WTC11 (cell line): ENCODE measurements around the gene ADAMTSL4. TPM values are rescaled to one million over a fixed set of nuclear protein-coding genes. Genes with fewer than 3 reads are reported as not detected.
A peak's percentile ranks its signal among the peaks of the same experiment; 100 is the strongest.

ENCODE experiments used
- ATAC-seq: fragments of 200-7000 bp; cut with Tn5 transposase; 2 replicates; pipeline ENCODE4 v1.10.0; 2021; ENCODE audit warnings: mild to moderate bottlenecking, moderate library complexity
- CTCF ChIA-PET: fragments of 300-600 bp; sonication (Branson Sonifier 250); formaldehyde crosslinking; loops from one replicate; lab custom pipeline; 2021; ENCODE audit warnings: antibody characterized with exemption; lab: Charles Lee
- POLR2A ChIA-PET: fragments of 350-600 bp; sonication (Branson Sonifier 250); formaldehyde crosslinking; loops from one replicate; lab custom pipeline; 2021; ENCODE audit warnings: antibody characterized with exemption; lab: Charles Lee
- DNase-seq: peaks from one replicate; pipeline ENCODE4 v3.0.0; 2021; ENCODE audit warnings: low spot score
- H3K27ac Mint-ChIP-seq: 2 replicates; pipeline ENCODE4 v1.8.0; 2021; ENCODE audit warnings: mixed read lengths
- H3K27me3 Mint-ChIP-seq: 2 replicates; pipeline ENCODE4 v1.8.0; 2021; ENCODE audit warnings: low read depth, mild to moderate bottlenecking, moderate library complexity, mixed read lengths
- H3K36me3 Mint-ChIP-seq: 2 replicates; pipeline ENCODE4 v1.8.0; 2021; ENCODE audit warnings: mixed read lengths
- H3K4me1 Mint-ChIP-seq: 2 replicates; pipeline ENCODE4 v1.8.0; 2022; ENCODE audit warnings: mixed read lengths
- H3K4me3 Mint-ChIP-seq: 2 replicates; pipeline ENCODE4 v1.8.0; 2021; ENCODE audit warnings: mild to moderate bottlenecking, moderate library complexity, mixed read lengths
- H3K9me3 Mint-ChIP-seq: 2 replicates; pipeline ENCODE4 v1.8.0; 2021; ENCODE audit warnings: mixed read lengths
- GRHL2 ChIP-seq: fragments of 250-450 bp; sonication (Bioruptor Pico); IDR thresholded peaks from 2 replicates; pipeline ENCODE4 v1.8.0; 2022; ENCODE audit warnings: mild to moderate bottlenecking, moderate library complexity; ENCODE audit not compliant: insufficient replicate concordance, severe bottlenecking
- GTF2I ChIP-seq: fragments of 250-450 bp; sonication (Bioruptor Pico); conservative IDR thresholded peaks from 2 replicates; pipeline ENCODE4 v1.4.0; 2021; ENCODE audit warnings: mild to moderate bottlenecking
- MXD4 ChIP-seq: fragments of 250-450 bp; sonication (Bioruptor Pico); IDR thresholded peaks from 2 replicates; pipeline ENCODE4 v1.8.0; 2021; ENCODE audit warnings: mild to moderate bottlenecking, moderate library complexity, borderline replicate concordance
- MYBL2 ChIP-seq: sonication (generic); formaldehyde crosslinking; IDR thresholded peaks from 2 replicates; pipeline ENCODE4 v1.8.1; 2023; ENCODE audit warnings: mild to moderate bottlenecking, moderate library complexity, missing genetic modification reagents
- NFYB ChIP-seq: sonication (generic); formaldehyde crosslinking; conservative IDR thresholded peaks from 2 replicates; pipeline ENCODE4 v1.8.0; 2022; ENCODE audit warnings: low read depth, missing genetic modification reagents
- PRRX2 ChIP-seq: fragments of 250-450 bp; sonication (Bioruptor Pico); IDR thresholded peaks from 2 replicates; pipeline ENCODE4 v1.8.0; 2021; ENCODE audit warnings: mild to moderate bottlenecking
- RORB ChIP-seq: fragments of 250-450 bp; sonication (Bioruptor Pico); IDR thresholded peaks from 2 replicates; pipeline ENCODE4 v1.9.0; 2021; ENCODE audit warnings: mild to moderate bottlenecking
- TCF7 ChIP-seq: sonication (generic); formaldehyde crosslinking; IDR thresholded peaks from 2 replicates; pipeline ENCODE4 v1.8.0; 2022; ENCODE audit warnings: mild to moderate bottlenecking, low read depth, missing genetic modification reagents, moderate library complexity
- TEAD1 ChIP-seq: sonication (generic); formaldehyde crosslinking; IDR thresholded peaks from 2 replicates; pipeline ENCODE4 v1.8.0; 2022; ENCODE audit warnings: mild to moderate bottlenecking, missing genetic modification reagents
- TP53 ChIP-seq: sonication (generic); formaldehyde crosslinking; IDR thresholded peaks from 2 replicates; pipeline ENCODE4 v1.8.1; 2023; ENCODE audit warnings: mild to moderate bottlenecking, missing genetic modification reagents
- ZNF138 ChIP-seq: sonication (generic); formaldehyde crosslinking; conservative IDR thresholded peaks from 2 replicates; pipeline ENCODE4 v1.8.1; 2022; ENCODE audit warnings: mild to moderate bottlenecking, moderate library complexity, missing genetic modification reagents
- ZNF219 ChIP-seq: sonication (generic); formaldehyde crosslinking; IDR thresholded peaks from 2 replicates; pipeline ENCODE4 v1.8.0; 2023; ENCODE audit warnings: missing genetic modification reagents, mild to moderate bottlenecking, borderline replicate concordance
- ZNF416 ChIP-seq: fragments of 250-450 bp; sonication (Bioruptor Pico); IDR thresholded peaks from 2 replicates; pipeline ENCODE4 v1.9.0; 2021; ENCODE audit warnings: mild to moderate bottlenecking, inconsistent platforms
- ZNF423 ChIP-seq: fragments of 250-450 bp; sonication (Bioruptor Pico); IDR thresholded peaks from 2 replicates; pipeline ENCODE4 v2.1.2; 2022; ENCODE audit warnings: mild to moderate bottlenecking, moderate library complexity
- total RNA-seq: library from RNA; stranded (reverse); gene quantifications from 3 replicates; pipeline ENCODE4 v1.2.3, GENCODE V29; 2021
- TF ChIP-seq, protein P1 (sequence below): sonication (generic); formaldehyde crosslinking; IDR thresholded peaks from 2 replicates; pipeline ENCODE4 v1.8.1; 2022; ENCODE audit warnings: low read depth, mild to moderate bottlenecking, moderate library complexity, missing genetic modification reagents, borderline replicate concordance
- TF ChIP-seq, protein P2 (sequence below): sonication (generic); formaldehyde crosslinking; IDR thresholded peaks from 2 replicates; pipeline ENCODE4 v1.8.0; 2023; ENCODE audit warnings: missing genetic modification reagents, mild to moderate bottlenecking, borderline replicate concordance
- TF ChIP-seq, protein P3 (sequence below): sonication (generic); formaldehyde crosslinking; IDR thresholded peaks from 2 replicates; pipeline ENCODE4 v1.8.1; 2023; ENCODE audit warnings: mild to moderate bottlenecking, missing genetic modification reagents, moderate library complexity
- TF ChIP-seq, protein P4 (sequence below): fragments of 250-450 bp; sonication (Bioruptor Pico); IDR thresholded peaks from 2 replicates; pipeline ENCODE4 v1.9.0; 2021; ENCODE audit warnings: moderate library complexity, mild to moderate bottlenecking, inconsistent platforms, borderline replicate concordance
- TF ChIP-seq, protein P5 (sequence below): fragments of 250-450 bp; sonication (Bioruptor Pico); conservative IDR thresholded peaks from 2 replicates; pipeline ENCODE4 v1.9.0; 2021; ENCODE audit warnings: mild to moderate bottlenecking
- TF ChIP-seq, protein P6 (sequence below): sonication (generic); formaldehyde crosslinking; IDR thresholded peaks from 2 replicates; pipeline ENCODE4 v1.8.0; 2023; ENCODE audit warnings: mild to moderate bottlenecking, missing genetic modification reagents
- TF ChIP-seq, protein P7 (sequence below): sonication (generic); formaldehyde crosslinking; IDR thresholded peaks from 2 replicates; pipeline ENCODE4 v1.8.0; 2022; ENCODE audit warnings: mild to moderate bottlenecking, missing genetic modification reagents

Gene ADAMTSL4
- total RNA-seq, 1 experiment from 2014 or later = 6.6 TPM

DNA sequence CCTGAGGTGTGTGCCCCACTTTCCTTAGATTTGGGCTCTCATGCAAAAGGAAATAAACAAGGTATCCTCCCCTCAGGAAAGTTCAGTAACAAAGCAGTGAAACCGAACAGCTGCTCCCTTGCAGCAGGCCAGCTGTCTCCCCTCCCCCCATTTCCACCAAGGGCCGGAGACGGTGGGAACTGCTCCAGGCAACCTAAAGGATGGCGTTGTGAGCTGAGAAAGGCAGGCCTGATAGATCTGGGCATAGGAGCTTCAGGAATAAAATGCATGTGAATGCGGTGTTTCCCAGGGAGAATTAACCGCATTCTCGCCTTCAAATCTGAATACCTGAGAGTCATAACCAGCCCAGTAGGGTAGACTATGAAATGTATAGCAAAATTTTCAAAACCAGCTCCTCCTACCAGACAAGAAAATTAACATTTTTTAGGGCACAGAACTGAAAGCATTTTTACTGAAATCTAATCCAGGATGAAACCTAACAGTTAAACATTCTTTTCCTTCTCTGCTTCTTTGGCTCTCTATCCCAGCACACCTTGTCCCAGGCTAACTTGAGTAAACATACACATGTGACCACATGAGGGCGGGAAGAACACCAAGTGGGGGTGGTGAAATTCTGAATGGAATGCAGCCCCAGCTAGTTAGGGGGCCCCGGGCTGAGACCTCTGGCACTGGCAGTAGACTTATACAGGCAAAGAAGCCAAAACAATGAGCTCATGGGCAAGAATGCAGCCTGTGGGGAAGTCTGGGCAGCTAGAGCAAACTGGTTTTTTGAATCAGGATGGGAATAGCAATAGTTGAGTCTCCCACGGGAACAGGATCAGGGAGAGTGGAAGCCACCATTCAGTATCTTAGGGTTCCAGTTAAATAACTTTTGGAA, 18.7 kb downstream of the ADAMTSL4 start (continued):
- TF ChIP-seq, protein P1, sequence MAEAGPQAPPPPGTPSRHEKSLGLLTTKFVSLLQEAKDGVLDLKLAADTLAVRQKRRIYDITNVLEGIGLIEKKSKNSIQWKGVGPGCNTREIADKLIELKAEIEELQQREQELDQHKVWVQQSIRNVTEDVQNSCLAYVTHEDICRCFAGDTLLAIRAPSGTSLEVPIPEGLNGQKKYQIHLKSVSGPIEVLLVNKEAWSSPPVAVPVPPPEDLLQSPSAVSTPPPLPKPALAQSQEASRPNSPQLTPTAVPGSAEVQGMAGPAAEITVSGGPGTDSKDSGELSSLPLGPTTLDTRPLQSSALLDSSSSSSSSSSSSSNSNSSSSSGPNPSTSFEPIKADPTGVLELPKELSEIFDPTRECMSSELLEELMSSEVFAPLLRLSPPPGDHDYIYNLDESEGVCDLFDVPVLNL (CRISPR knock-in tag) = no peak
- TF ChIP-seq, protein P2, sequence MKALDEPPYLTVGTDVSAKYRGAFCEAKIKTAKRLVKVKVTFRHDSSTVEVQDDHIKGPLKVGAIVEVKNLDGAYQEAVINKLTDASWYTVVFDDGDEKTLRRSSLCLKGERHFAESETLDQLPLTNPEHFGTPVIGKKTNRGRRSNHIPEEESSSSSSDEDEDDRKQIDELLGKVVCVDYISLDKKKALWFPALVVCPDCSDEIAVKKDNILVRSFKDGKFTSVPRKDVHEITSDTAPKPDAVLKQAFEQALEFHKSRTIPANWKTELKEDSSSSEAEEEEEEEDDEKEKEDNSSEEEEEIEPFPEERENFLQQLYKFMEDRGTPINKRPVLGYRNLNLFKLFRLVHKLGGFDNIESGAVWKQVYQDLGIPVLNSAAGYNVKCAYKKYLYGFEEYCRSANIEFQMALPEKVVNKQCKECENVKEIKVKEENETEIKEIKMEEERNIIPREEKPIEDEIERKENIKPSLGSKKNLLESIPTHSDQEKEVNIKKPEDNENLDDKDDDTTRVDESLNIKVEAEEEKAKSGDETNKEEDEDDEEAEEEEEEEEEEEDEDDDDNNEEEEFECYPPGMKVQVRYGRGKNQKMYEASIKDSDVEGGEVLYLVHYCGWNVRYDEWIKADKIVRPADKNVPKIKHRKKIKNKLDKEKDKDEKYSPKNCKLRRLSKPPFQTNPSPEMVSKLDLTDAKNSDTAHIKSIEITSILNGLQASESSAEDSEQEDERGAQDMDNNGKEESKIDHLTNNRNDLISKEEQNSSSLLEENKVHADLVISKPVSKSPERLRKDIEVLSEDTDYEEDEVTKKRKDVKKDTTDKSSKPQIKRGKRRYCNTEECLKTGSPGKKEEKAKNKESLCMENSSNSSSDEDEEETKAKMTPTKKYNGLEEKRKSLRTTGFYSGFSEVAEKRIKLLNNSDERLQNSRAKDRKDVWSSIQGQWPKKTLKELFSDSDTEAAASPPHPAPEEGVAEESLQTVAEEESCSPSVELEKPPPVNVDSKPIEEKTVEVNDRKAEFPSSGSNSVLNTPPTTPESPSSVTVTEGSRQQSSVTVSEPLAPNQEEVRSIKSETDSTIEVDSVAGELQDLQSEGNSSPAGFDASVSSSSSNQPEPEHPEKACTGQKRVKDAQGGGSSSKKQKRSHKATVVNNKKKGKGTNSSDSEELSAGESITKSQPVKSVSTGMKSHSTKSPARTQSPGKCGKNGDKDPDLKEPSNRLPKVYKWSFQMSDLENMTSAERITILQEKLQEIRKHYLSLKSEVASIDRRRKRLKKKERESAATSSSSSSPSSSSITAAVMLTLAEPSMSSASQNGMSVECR (CRISPR knock-in tag) = no peak
- TF ChIP-seq, protein P3, sequence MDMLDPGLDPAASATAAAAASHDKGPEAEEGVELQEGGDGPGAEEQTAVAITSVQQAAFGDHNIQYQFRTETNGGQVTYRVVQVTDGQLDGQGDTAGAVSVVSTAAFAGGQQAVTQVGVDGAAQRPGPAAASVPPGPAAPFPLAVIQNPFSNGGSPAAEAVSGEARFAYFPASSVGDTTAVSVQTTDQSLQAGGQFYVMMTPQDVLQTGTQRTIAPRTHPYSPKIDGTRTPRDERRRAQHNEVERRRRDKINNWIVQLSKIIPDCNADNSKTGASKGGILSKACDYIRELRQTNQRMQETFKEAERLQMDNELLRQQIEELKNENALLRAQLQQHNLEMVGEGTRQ = peak; percentile 83
- TF ChIP-seq MXD4 (no peak), NFYB (CRISPR knock-in tag) (no peak), TEAD1 (CRISPR knock-in tag) (peak; percentile 86), MYBL2 (CRISPR knock-in tag) (no peak), GTF2I (CRISPR knock-in tag) (no peak), TCF7 (CRISPR knock-in tag) (no peak)
- TF ChIP-seq, protein P4, sequence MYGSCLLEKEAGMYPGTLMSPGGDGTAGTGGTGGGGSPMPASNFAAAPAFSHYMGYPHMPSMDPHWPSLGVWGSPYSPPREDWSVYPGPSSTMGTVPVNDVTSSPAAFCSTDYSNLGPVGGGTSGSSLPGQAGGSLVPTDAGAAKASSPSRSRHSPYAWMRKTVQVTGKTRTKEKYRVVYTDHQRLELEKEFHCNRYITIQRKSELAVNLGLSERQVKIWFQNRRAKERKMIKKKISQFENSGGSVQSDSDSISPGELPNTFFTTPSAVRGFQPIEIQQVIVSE = 0 out of 2 replicates have a peak, but pooled peaks have one; percentile 40

DNA sequence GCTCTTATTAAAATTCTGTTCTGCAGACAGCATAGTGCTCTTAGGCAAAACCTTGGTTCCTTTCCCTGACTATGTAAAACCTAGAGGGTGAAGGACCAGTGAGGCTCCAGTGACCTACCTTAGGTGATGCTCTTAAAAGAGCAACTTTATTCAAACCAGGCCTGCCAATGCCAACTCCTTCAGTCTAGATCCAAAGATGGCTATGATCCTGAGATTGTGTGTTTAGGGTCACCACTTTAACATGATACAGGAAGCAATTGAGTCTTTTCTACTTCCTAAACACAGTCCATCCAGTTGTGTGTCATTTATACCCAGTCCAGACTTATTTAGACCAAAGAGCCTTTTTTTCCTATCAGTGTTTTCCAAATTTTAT, 19.4 kb downstream of the ADAMTSL4 start:
- DNase-seq = no peak
- POLR2A ChIA-PET = interaction anchor here (0.7 to 5.5 kb wide), 10 partner anchors 8 to 414 kb away, joined by 3 to 124 read pairs (median 5); partner anchors contain the start of genes ENSA, FALEC, GOLPH3L and MCL1
- peak overlapping the region; percentile 57 for H3K4me3 Mint-ChIP-seq
- peak; percentile 4 for ATAC-seq
- H3K27me3 Mint-ChIP-seq = no peaks in the 10 kb centered on the region
- H3K27ac Mint-ChIP-seq = peak overlapping the region; percentile 100
- peaks cover 23% of the 10 kb centered on the region for H3K36me3 Mint-ChIP-seq
- CTCF ChIA-PET = interaction anchor here (0.6 to 7.2 kb wide), 8 partner anchors 8 to 61 kb away, joined by 3 to 68 read pairs (median 4); partner anchors contain the start of genes ENSA, FALEC and MCL1
- H3K9me3 Mint-ChIP-seq = no peaks in the 10 kb centered on the region
- H3K4me1 Mint-ChIP-seq = peaks cover 77% of the 10 kb centered on the region
- TF ChIP-seq, protein P5, sequence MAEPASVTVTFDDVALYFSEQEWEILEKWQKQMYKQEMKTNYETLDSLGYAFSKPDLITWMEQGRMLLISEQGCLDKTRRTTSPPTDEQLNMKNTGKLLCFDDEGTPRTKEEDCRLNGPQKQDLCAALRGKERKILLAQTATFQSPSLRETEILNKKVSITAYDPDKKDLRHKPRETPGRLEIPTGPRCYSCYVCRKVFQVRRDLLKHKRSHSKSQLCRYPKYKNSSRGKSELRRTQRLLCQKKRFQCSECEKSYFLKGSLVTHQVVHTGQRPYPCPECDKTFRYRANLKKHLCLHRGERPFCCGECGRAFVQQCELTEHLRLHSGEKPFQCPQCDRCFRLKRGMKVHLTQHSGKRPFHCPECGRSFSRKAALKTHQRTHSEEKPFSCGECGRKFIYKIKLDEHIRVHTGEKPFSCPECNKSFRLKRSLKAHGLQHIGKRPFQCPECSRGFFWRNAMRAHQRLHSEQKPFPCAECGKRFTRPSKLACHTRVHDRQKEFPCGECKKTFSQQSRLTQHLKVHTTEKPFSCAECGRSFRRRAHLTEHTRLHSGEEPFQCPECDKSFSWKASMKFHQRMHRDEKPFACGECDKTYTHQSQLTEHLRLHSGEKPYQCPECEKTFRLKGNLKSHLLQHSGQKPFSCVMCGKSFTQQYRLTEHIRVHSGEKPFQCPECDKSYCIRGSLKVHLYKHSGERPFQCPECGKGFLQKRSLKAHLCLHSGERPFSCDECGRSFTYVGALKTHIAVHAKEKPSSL (CRISPR knock-in tag) = peak; percentile 69
- TF ChIP-seq, protein P6, sequence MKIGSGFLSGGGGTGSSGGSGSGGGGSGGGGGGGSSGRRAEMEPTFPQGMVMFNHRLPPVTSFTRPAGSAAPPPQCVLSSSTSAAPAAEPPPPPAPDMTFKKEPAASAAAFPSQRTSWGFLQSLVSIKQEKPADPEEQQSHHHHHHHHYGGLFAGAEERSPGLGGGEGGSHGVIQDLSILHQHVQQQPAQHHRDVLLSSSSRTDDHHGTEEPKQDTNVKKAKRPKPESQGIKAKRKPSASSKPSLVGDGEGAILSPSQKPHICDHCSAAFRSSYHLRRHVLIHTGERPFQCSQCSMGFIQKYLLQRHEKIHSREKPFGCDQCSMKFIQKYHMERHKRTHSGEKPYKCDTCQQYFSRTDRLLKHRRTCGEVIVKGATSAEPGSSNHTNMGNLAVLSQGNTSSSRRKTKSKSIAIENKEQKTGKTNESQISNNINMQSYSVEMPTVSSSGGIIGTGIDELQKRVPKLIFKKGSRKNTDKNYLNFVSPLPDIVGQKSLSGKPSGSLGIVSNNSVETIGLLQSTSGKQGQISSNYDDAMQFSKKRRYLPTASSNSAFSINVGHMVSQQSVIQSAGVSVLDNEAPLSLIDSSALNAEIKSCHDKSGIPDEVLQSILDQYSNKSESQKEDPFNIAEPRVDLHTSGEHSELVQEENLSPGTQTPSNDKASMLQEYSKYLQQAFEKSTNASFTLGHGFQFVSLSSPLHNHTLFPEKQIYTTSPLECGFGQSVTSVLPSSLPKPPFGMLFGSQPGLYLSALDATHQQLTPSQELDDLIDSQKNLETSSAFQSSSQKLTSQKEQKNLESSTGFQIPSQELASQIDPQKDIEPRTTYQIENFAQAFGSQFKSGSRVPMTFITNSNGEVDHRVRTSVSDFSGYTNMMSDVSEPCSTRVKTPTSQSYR (CRISPR knock-in tag) = no peak
- TF ChIP-seq, protein P7, sequence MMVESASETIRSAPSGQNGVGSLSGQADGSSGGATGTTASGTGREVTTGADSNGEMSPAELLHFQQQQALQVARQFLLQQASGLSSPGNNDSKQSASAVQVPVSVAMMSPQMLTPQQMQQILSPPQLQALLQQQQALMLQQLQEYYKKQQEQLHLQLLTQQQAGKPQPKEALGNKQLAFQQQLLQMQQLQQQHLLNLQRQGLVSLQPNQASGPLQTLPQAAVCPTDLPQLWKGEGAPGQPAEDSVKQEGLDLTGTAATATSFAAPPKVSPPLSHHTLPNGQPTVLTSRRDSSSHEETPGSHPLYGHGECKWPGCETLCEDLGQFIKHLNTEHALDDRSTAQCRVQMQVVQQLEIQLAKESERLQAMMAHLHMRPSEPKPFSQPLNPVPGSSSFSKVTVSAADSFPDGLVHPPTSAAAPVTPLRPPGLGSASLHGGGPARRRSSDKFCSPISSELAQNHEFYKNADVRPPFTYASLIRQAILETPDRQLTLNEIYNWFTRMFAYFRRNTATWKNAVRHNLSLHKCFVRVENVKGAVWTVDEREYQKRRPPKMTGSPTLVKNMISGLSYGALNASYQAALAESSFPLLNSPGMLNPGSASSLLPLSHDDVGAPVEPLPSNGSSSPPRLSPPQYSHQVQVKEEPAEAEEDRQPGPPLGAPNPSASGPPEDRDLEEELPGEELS (CRISPR knock-in tag) = no peak
- TF ChIP-seq PRRX2 (CRISPR knock-in tag) (peak; percentile 75; the same call in 1 of the 2 replicates), RORB (CRISPR knock-in tag) (no peak), ZNF138 (CRISPR knock-in tag) (no peak), GRHL2 (no peak), ZNF416 (CRISPR knock-in tag) (peak; percentile 58; the same call in 1 of the 2 replicates), TP53 (no peak), ZNF219 (CRISPR knock-in tag) (no peak), MYBL2 (CRISPR knock-in tag) (no peak), ZNF423 (CRISPR knock-in tag) (no peak)
